H1 (cell line): ENCODE measurements around the gene EXD3. TPM values are rescaled to one million over a fixed set of nuclear protein-coding genes. Genes with fewer than 3 reads are reported as not detected.

Experiments used
- HDAC2 ChIP-seq, 2 experiments: fragments of 300-600 bp in 1 of 2; sonication (generic) in 1 of 2; IDR thresholded peaks; 2 replicates each; pipeline ENCODE4 v1.6.1; 2011 to 2012; ENCODE audit warnings: low read depth in 2 of 2, low read length in 2 of 2, mild to moderate bottlenecking in 2 of 2, moderate library complexity in 2 of 2, borderline replicate concordance in 1 of 2, inconsistent platforms in 1 of 2
- JUN ChIP-seq: IDR thresholded peaks from 2 replicates; pipeline ENCODE4 v1.6.1; 2011; ENCODE audit warnings: low read depth, mild to moderate bottlenecking, improper control_type of control experiment, low read length
- KDM5A ChIP-seq: fragments of 200-600 bp; IDR thresholded peaks from 2 replicates; pipeline ENCODE4 v1.7.1; 2012; ENCODE audit warnings: mild to moderate bottlenecking, low read length, inconsistent platforms, mixed read lengths
- POU5F1 ChIP-seq: IDR thresholded peaks from 2 replicates; pipeline ENCODE4 v1.6.1; 2011; ENCODE audit warnings: low read depth, mild to moderate bottlenecking, low read length, moderate library complexity
- RBBP5 ChIP-seq: IDR thresholded peaks from 2 replicates; pipeline ENCODE4 v1.7.1; 2012; ENCODE audit warnings: low read depth, mild to moderate bottlenecking, inconsistent platforms, low read length, moderate library complexity, borderline replicate concordance
- SIN3A ChIP-seq, 2 experiments: IDR thresholded peaks in 1 of 2; conservative IDR thresholded peaks in 1 of 2; 2 replicates each; pipeline ENCODE4 v1.6.1; 2011 to 2012; ENCODE audit warnings: low read length in 2 of 2, improper control_type of control experiment in 1 of 2, low read depth in 1 of 2, mild to moderate bottlenecking in 1 of 2
- SRF ChIP-seq: IDR thresholded peaks from 2 replicates; pipeline ENCODE4 v1.6.1; 2011; ENCODE audit warnings: mild to moderate bottlenecking, low read depth, low read length, moderate library complexity
- SUZ12 ChIP-seq: fragments of 200-600 bp; sonication (generic); IDR thresholded peaks from 2 replicates; pipeline ENCODE4 v1.6.1; 2012; ENCODE audit warnings: mild to moderate bottlenecking, inconsistent platforms, low read length, moderate library complexity, mixed read lengths
- polyA plus RNA-seq, 7 experiments: library from polyadenylated mRNA; depleted of rRNA in 3 of 7; stranded (reverse) in 5 of 7; unstranded in 2 of 7; fragments of >200 nt in 5 of 7; fragments of 200-250 nt in 2 of 7; gene quantifications; 1 replicate in 5 of 7; 2 replicates in 1 of 7; 4 replicates in 1 of 7; pipeline versions ENCODE4 v1.2.1 to v1.2.3, GENCODE V29; 2011 to 2013; ENCODE audit warnings: missing spikeins in 2 of 7, mixed read lengths in 2 of 7
- total RNA-seq: library from RNA; stranded (reverse); fragmentation: NEBNext Ultra II Directional; extraction: Animal tissue kit (Norgen Biotek cat#: 25700); gene quantifications from 2 replicates; pipeline ENCODE4 v1.2.1, GENCODE V29; 2021

EXD3 gene
- total and polyA plus RNA-seq, 2 of the 8 experiments (the other 6 are each of a cell fraction or from before 2014, with no cell fraction given): 7.2 to 9.4 TPM

GRCh38 chr9:137393176-137394150 lies 29.5 kb downstream of the EXD3 start (continued):
- no peak for TF ChIP-seq HDAC2 (IDR thresholded peaks at IDR 0.05; ENCODE audit: borderline replicate concordance in 1 of 2, low read depth in 2 of 2, low read length in 2 of 2)
- TF ChIP-seq RBBP5: no peak
- TF ChIP-seq JUN: no peak
- no peak for TF ChIP-seq KDM5A
- TF ChIP-seq SUZ12: no peak
- TF ChIP-seq SIN3A (conservative IDR thresholded peaks at IDR 0.05 in 1 of 2, IDR thresholded peaks at IDR 0.05 in 1 of 2; ENCODE audit: low read depth in 1 of 2, low read length in 2 of 2): no peak
- TF ChIP-seq POU5F1: no peak
- TF ChIP-seq SRF: no peak
